Spleen (tissue), 11 donors: ENCODE data around the gene ZNG1B. TPM values are rescaled to one million over a fixed set of nuclear protein-coding genes. Genes with fewer than 3 reads are reported as not detected.
"Not testable (repeated sequence)": the region's sequence is repeated elsewhere in the genome, so short reads cannot be mapped to it uniquely, and the experiment has no call there.

Experiments
- DNase-seq: peaks from one replicate; pipeline ENCODE4 v3.0.0-alpha.2; 2020
- H3K27ac ChIP-seq, 8 donors: fragments of 200-600 bp; sonication (generic) in 7 of 8; 1 replicate in 4 of 8; 2 replicates in 4 of 8; pipeline versions ENCODE4 v1.5.0 to v1.8.0; 2016 to 2021; ENCODE audit warnings: inconsistent platforms in 4 of 8, mild to moderate bottlenecking in 4 of 8, moderate library complexity in 1 of 8
- H3K27me3 ChIP-seq, 7 donors: fragments of 200-600 bp; sonication (generic) in 6 of 7; replicated peaks in 1 of 7; 1 replicate in 4 of 7; 2 replicates in 3 of 7; pipeline versions ENCODE4 v1.5.0 to v1.8.0; 2016 to 2021; ENCODE audit warnings: inconsistent platforms in 3 of 7, mild to moderate bottlenecking in 1 of 7
- H3K36me3 ChIP-seq, 6 donors: fragments of 200-600 bp; sonication (generic) in 5 of 6; 1 replicate in 4 of 6; 2 replicates in 2 of 6; pipeline versions ENCODE4 v1.5.0 to v1.8.0; 2016 to 2021; ENCODE audit warnings: inconsistent platforms in 2 of 6
- H3K4me1 ChIP-seq, 6 donors: fragments of 200-600 bp; sonication (generic) in 5 of 6; 1 replicate in 3 of 6; 2 replicates in 3 of 6; pipeline versions ENCODE4 v1.5.0 to v1.8.0; 2016 to 2021; ENCODE audit warnings: inconsistent platforms in 3 of 6
- H3K4me3 ChIP-seq, 8 donors: fragments of 200-600 bp; sonication (generic) in 7 of 8; 1 replicate in 4 of 8; 2 replicates in 4 of 8; pipeline versions ENCODE4 v1.5.0 to v1.8.0; 2016 to 2021; ENCODE audit warnings: inconsistent platforms in 4 of 8, mild to moderate bottlenecking in 4 of 8, moderate library complexity in 2 of 8
- H3K9me3 ChIP-seq, 8 donors: fragments of 200-600 bp; sonication (generic) in 7 of 8; 1 replicate in 4 of 8; 2 replicates in 4 of 8; pipeline versions ENCODE4 v1.5.0 to v1.8.0; 2016 to 2021; ENCODE audit warnings: inconsistent platforms in 4 of 8
- POLR2A ChIP-seq, 3 donors: fragments of 450-650 bp; IDR thresholded peaks; one replicate each; pipeline ENCODE4 v1.5.1; 2017; ENCODE audit warnings: antibody characterized with exemption in 3 of 3, mild to moderate bottlenecking in 1 of 3
- POLR2AphosphoS5 ChIP-seq, 3 donors: sonication (generic); formaldehyde crosslinking; IDR thresholded peaks; one replicate each; pipeline ENCODE4 v1.5.1; 2017; ENCODE audit warnings: antibody characterized with exemption in 3 of 3
- WGBS, 5 donors: extraction: QIAGEN DNeasy Blood & Tissue Kit in 3 of 5; methylation state at CpG; one replicate each; pipeline versions ENCODE4 v1.1.5 to v1.1.7; 2013 to 2018; 5-methylcytosine and 5-hydroxymethylcytosine counted together
- intact Hi-C: fragments of 100-400 bp; cut with DNase I; formaldehyde crosslinking; loops from one replicate; pipeline ENCODE4 v1.15.0; 2023; ENCODE audit warnings: low total_unique reads
- polyA plus RNA-seq, 3 donors: library from polyadenylated mRNA; stranded (reverse); fragments of 200-250 nt; gene quantifications; one replicate each; pipeline ENCODE4 v1.2.1, GENCODE V29; 2013
- total RNA-seq, 7 donors: library from RNA; depleted of rRNA in 3 of 7; stranded (reverse); fragments of >200 nt in 3 of 7; fragmentation: NEBNext Ultra II Directional in 4 of 7; extraction: Animal tissue kit (Norgen Biotek cat#: 25700) in 4 of 7; gene quantifications; one replicate each; pipeline versions ENCODE4 v1.1.0 to v1.2.1, GENCODE V29; 2016 to 2021
- TF ChIP-seq, protein P1 (sequence below), 11 experiments: fragments of 200-600 bp in 7 of 11; fragments of 450-650 bp in 4 of 11; sonication (generic) in 4 of 11; IDR thresholded peaks in 8 of 11; conservative IDR thresholded peaks in 3 of 11; 1 replicate in 7 of 11; 2 replicates in 4 of 11; pipeline versions ENCODE4 v1.4.0 to v1.8.0; 2016 to 2021; ENCODE audit warnings: antibody characterized with exemption in 11 of 11, inconsistent platforms in 4 of 11, mild to moderate bottlenecking in 1 of 11
- donor health status: healthy with polysubstance abuse.
- donor health status: DM: no; HTN: no; CAD: no; lungs with moderate emphysema.
- donor health status: DM: no; HTN: no; CAD: no.
- donor health status: Bipolar disorder and iron deficiency.
- donor health status: healthy.
- donor health status: DM: no; HTN: no; CAD: no.
- donor health status: DM: yes; HTN: yes; CAD: no.

The ZNG1B gene
- total and polyA plus RNA-seq, 10 donors: 18.6 to 47.4 (median 32.7) TPM

DNA sequence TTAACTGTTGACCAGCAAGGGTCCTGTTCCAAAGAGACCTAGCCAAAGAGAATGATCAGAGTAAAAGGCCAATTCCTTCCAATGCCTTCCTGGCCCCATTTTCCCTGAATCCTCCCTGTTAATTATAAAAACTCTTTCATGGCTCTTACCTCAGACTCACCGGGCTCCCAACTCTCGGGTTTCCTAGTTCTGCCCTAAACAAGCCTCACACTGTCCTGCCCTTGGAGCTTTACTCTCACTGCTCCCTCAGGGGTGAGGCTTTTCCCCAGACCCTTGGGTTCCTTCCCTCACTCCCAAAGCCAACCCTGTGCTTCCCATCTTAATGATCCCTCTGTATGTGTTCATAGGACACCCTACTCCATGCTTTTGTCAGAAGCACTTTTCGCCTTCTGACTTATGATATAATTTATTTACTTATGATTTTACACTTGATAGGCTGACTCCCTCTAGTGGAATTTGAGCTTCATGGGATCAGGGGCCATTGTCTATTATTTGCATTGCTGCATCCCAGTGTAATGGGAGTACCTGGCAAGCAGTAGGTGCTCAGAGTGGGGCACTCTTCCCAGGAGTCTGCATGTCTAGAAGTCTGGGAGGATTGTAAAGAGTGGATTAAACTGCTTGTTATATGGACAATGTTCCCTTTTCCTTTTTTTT is 29.9 kb upstream of the ZNG1B start:
- Histone ChIP-seq H3K4me3 (no peak overlapping the region), H3K36me3 (no peaks in the 10 kb centered on the region), H3K9me3 (no peaks in the 10 kb centered on the region), H3K4me1 (peaks cover 0 to 32% (median 11%) of the 10 kb centered on the region in 6 donors), H3K27me3 (no peaks in the 10 kb centered on the region), H3K27ac (no peak overlapping the region)
- TF ChIP-seq POLR2AphosphoS5 (IDR thresholded peaks at IDR 0.05): no peak
- no peak for TF ChIP-seq POLR2A (IDR thresholded peaks at IDR 0.05)
- TF ChIP-seq, protein P1, sequence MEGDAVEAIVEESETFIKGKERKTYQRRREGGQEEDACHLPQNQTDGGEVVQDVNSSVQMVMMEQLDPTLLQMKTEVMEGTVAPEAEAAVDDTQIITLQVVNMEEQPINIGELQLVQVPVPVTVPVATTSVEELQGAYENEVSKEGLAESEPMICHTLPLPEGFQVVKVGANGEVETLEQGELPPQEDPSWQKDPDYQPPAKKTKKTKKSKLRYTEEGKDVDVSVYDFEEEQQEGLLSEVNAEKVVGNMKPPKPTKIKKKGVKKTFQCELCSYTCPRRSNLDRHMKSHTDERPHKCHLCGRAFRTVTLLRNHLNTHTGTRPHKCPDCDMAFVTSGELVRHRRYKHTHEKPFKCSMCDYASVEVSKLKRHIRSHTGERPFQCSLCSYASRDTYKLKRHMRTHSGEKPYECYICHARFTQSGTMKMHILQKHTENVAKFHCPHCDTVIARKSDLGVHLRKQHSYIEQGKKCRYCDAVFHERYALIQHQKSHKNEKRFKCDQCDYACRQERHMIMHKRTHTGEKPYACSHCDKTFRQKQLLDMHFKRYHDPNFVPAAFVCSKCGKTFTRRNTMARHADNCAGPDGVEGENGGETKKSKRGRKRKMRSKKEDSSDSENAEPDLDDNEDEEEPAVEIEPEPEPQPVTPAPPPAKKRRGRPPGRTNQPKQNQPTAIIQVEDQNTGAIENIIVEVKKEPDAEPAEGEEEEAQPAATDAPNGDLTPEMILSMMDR (IDR thresholded peaks at IDR 0.05 in 8 of 11, conservative IDR thresholded peaks at IDR 0.05 in 3 of 11): peak in 2 of 11 experiments; percentile 18 to 30
- no peak for DNase-seq
- intact Hi-C loops: no loop called here
- WGBS, 5 donors: 71 to 77% (median 73%) methylated on average over 3 of the region's 3 CpGs

- intact Hi-C loops, H3K9me3 ChIP-seq, DNase-seq, H3K36me3 ChIP-seq, H3K27ac ChIP-seq, H3K27me3 ChIP-seq, H3K4me1 ChIP-seq, H3K4me3 ChIP-seq: not testable (repeated sequence)
- 55 to 92% (median 73%) methylated on average over 1 of the region's 3 CpGs; no CpG with 5 or more reads in 2 of the 5 donors for WGBS, 5 donors
Observed at GRCh38 chr2:113411725-113412352, 25.7 kb upstream of the ZNG1B start.

DNA sequence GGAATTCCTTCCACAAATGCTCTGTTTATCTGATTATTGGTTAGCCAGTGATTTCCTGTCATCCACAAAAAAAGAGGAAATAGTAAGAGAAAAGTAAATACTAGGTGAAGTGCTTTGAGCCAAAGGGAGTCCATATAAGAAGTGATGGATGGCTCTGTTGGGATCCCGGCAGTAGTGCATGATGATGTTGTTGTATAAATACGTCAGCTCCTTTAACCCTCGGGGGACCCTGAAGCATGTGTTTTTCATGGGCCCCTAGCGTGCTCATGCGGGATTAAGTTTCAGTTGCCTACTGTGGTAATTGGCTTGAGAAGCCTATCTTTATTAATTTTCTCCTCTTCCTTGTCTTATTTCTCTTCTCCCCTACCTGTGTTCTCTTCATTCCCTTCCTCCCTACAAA is 24.7 kb upstream of the ZNG1B start:
- H3K27ac ChIP-seq, H3K4me1 ChIP-seq, intact Hi-C loops, H3K27me3 ChIP-seq, H3K9me3 ChIP-seq, H3K4me3 ChIP-seq, H3K36me3 ChIP-seq, DNase-seq: not testable (repeated sequence)
- 34 to 86% (median 73%) methylated on average over 5 of the region's 5 CpGs for WGBS, 5 donors

GRCh38 chr2:113431773-113432172 is 5.7 kb upstream of the ZNG1B start:
- H3K9me3 ChIP-seq, H3K4me3 ChIP-seq, DNase-seq, H3K27me3 ChIP-seq, intact Hi-C loops, H3K36me3 ChIP-seq: not testable (repeated sequence)
- 0 to 3% methylated on average over 1 of the region's 1 CpG; no CpG with 5 or more reads in 3 of the 5 donors for WGBS, 5 donors
- H3K27ac ChIP-seq: peak overlapping the region in 7 of 8 donors; percentile 59 to 87 (median 79)
- peaks cover 0 to 15% (median 0%) of the 10 kb centered on the region in 6 donors for H3K4me1 ChIP-seq

GRCh38 chr2:113433468-113433867 is 4.0 kb upstream of the ZNG1B start:
- H3K27me3 ChIP-seq, H3K36me3 ChIP-seq, H3K4me3 ChIP-seq, H3K9me3 ChIP-seq, intact Hi-C loops, DNase-seq: not testable (repeated sequence)
- peak overlapping the region in 3 of 8 donors; percentile 45 to 87 (median 62) for H3K27ac ChIP-seq
- peaks cover 0 to 20% (median 0%) of the 10 kb centered on the region in 6 donors for H3K4me1 ChIP-seq

DNA sequence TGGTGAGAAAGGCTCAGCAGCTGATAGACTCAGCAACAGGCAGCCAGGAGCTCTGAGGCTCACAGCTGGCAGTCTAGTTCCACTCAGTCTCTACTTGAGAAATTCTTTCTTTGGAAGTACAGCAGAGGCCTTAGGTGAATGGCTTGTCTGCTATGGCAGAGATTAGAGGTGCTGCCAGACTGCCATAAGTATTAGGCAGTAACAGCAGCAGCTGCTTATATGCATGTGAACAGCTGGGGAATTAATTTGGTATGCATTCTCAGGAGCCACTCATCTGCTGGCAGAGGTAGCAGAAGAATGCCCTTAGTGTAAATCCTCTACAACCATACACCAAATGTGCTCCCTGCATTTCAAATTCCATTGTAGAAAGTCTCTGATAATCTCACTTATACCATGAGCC is 28.3 kb downstream of the ZNG1B start:
- H3K4me3 ChIP-seq, DNase-seq, H3K27me3 ChIP-seq, H3K36me3 ChIP-seq, H3K4me1 ChIP-seq, H3K27ac ChIP-seq, intact Hi-C loops, H3K9me3 ChIP-seq: not testable (repeated sequence)

GRCh38 chr2:113476688-113477368 is 39.3 kb downstream of the ZNG1B start:
- peaks cover 0 to 19% (median 0%) of the 10 kb centered on the region in 6 donors for H3K36me3 ChIP-seq
- H3K9me3 ChIP-seq, H3K27me3 ChIP-seq, H3K4me3 ChIP-seq, DNase-seq, intact Hi-C loops, H3K4me1 ChIP-seq, H3K27ac ChIP-seq: not testable (repeated sequence)
- WGBS, 5 donors: 93 to 98% (median 94%) methylated on average over 14 to 22 of the region's 24 CpGs

DNA sequence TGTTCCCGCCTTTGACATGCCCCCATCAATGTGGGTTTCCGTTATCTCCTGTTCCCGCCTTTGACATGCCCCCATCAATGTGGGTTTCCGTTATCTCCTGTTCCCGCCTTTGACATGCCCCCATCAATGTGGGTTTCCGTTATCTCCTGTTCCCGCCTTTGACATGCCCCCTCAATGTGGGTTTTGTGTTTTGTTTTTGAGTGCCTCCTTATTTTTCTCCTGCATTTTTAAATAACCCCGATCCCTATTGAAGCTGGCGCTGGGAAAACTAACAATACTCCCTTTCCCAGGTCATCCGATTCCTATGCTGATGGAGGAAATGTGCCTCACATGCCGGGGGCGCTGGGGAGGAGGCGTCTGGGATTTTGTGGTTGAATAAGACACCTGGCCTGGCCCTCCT is 59.0 kb downstream of the ZNG1B start:
- H3K9me3 ChIP-seq, DNase-seq, intact Hi-C loops, H3K4me3 ChIP-seq, H3K27ac ChIP-seq: not testable (repeated sequence)
- Histone ChIP-seq H3K36me3 (peaks cover 0 to 12% (median 1%) of the 10 kb centered on the region in 6 donors), H3K27me3 (peaks cover 0 to 28% (median 0%) of the 10 kb centered on the region in 7 donors), H3K4me1 (peaks cover 0 to 20% (median 13%) of the 10 kb centered on the region in 6 donors)
- 94 to 98% (median 96%) methylated on average over 13 of the region's 13 CpGs; no CpG with 5 or more reads in 2 of the 5 donors for WGBS, 5 donors

DNA sequence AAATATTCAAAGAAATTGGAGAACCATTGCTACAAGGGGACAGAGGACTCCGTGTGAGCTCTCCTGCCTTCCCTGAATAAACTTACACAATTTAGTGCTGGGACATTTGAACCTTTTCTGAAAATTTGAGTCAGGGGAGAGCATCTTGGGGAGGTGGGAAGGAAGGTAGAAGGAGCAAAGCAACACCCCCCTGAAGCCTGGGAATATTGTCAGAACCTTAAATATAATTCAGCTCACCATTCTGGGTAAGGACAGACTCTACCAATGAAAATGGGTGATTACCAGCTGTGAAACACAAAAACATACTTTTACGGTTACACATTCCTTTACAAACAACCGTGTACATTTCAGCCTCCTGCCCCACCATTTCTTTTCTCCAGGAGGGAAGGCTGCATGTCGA is 60.9 kb downstream of the ZNG1B start, which contains the start of gene FOXD4L1:
TSS of gene FOXD4L1 (plus strand) at position 301 of the 400 bp plus-strand sequence. CDS start 592 bp downstream, outside the sequence.
- intact Hi-C loops, DNase-seq, H3K27ac ChIP-seq, H3K9me3 ChIP-seq: not testable (repeated sequence)
- Histone ChIP-seq H3K4me3 (peak within 1 kb of the TSS in 1 of 8 donors; percentile 51), H3K4me1 (peaks cover 0 to 35% (median 27%) of the 10 kb centered on the region in 6 donors), H3K36me3 (peaks cover 0 to 12% (median 1%) of the 10 kb centered on the region in 6 donors), H3K27me3 (peaks cover 0 to 45% (median 11%) of the 10 kb centered on the region in 7 donors)
- 34 to 76% (median 67%) methylated on average over 1 to 4 of the region's 4 CpGs; no CpG with 5 or more reads in 1 of the 5 donors for WGBS, 5 donors
